ENCODE results near the gene DUSP22.
"Not testable (repeated sequence)": the region's sequence is repeated elsewhere in the genome, so short reads cannot be mapped to it uniquely, and the experiment has no call there.

DNA sequence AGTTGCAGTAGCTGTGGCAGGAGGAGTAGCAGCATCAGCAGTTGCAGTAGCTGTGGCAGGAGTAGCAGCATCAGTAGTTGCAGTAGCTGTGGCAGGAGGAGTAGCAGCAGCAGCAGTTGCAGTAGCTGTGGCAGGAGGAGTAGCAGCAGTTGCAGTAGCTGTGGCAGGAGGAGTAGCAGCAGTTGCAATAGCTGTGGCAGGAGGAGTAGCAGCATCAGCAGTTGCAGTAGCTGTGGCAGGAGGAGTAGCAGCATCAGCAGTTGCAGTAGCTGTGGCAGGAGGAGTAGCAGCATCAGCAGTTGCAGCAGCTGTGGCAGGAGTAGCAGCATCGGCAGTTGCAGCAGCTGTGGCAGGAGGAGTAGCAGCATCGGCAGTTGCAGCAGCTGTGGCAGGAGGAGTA is 79.6 kb downstream of the DUSP22 start:
- TF ChIP-seq, protein P1, sequence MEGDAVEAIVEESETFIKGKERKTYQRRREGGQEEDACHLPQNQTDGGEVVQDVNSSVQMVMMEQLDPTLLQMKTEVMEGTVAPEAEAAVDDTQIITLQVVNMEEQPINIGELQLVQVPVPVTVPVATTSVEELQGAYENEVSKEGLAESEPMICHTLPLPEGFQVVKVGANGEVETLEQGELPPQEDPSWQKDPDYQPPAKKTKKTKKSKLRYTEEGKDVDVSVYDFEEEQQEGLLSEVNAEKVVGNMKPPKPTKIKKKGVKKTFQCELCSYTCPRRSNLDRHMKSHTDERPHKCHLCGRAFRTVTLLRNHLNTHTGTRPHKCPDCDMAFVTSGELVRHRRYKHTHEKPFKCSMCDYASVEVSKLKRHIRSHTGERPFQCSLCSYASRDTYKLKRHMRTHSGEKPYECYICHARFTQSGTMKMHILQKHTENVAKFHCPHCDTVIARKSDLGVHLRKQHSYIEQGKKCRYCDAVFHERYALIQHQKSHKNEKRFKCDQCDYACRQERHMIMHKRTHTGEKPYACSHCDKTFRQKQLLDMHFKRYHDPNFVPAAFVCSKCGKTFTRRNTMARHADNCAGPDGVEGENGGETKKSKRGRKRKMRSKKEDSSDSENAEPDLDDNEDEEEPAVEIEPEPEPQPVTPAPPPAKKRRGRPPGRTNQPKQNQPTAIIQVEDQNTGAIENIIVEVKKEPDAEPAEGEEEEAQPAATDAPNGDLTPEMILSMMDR (IDR thresholded peaks at IDR 0.05; ENCODE audit: poor library complexity): not testable (repeated sequence)
- not testable (repeated sequence) for TF ChIP-seq EZH2phosphoT487 (IDR thresholded peaks at IDR 0.05; ENCODE audit: low read depth, severe bottlenecking, unreplicated experiment); EZH2 (IDR thresholded peaks at IDR 0.05; ENCODE audit: borderline replicate concordance)

All from hepatocyte (in vitro differentiated cells).